Stimulated activated CD4-positive, alpha-beta T cell treated with anti-CD3 and anti-CD28 coated beads, Interleukin-2, amount 100 ng/mL, for 24 hours (primary cell): ENCODE results near the gene CHMP2A.
"Not testable (repeated sequence)": the region's sequence is repeated elsewhere in the genome, so short reads cannot be mapped to it uniquely, and the experiment has no call there.

Experiments
- DNase-seq, 2 donors: peaks; one replicate each; pipeline ENCODE4 v3.0.0-alpha.2; 2020

The CHMP2A gene

DNA sequence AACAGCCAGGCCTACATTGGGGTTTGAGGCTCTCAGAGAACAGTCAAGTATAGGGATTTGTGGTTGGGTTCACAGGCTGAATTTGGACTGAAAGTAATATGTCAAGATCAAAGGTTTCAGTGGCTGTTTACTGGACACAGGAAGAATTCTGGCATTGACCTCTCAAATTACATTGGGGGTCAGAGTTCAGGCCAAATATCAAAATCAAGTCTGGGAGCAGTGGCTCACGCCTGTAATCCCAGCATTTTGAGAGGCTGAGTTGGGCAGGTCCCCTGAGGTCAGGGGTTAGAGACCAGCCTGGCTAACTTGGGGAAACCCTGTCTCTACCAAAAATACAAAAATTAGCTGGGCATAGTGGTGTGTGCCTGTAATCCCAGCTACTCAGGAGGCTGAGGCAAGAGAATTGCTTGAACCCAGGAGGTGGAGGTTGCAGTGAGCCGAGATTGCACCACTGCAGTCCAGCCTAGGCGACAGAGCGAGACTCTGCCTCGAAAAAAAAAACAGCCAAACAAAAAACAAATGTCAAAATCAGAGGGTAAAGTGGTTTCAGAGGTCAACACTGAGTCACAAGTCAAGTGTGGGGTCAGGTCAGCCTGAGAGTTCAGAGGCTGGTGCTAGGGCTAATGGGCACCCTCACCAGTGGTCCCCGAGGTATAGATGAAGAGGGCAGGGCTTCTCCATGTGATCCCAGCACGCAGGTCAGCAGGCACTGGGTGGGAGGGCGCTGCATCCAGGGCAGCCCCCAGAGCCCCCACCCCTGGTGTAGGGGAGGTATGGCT, 44.6 kb downstream of the CHMP2A start:
- no peak for DNase-seq

DNA sequence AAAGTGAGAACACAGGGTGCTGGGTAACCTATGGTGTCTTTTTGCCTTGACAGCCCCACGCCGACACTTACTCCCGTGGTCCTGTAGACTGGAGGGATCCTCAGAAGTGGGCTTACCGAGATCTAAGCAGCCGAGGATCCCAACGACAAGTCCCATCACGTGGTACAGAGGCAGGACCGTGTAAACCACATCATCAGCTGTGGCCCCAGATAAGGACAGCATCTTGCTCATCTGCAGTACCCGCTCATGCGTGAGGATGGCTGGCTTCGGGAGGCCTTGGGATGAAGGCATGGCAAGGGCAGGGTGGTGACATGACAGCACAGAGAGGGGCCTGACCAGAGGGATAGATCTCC, 45.2 kb downstream of the CHMP2A start:
- DNase-seq = no peak

DNA sequence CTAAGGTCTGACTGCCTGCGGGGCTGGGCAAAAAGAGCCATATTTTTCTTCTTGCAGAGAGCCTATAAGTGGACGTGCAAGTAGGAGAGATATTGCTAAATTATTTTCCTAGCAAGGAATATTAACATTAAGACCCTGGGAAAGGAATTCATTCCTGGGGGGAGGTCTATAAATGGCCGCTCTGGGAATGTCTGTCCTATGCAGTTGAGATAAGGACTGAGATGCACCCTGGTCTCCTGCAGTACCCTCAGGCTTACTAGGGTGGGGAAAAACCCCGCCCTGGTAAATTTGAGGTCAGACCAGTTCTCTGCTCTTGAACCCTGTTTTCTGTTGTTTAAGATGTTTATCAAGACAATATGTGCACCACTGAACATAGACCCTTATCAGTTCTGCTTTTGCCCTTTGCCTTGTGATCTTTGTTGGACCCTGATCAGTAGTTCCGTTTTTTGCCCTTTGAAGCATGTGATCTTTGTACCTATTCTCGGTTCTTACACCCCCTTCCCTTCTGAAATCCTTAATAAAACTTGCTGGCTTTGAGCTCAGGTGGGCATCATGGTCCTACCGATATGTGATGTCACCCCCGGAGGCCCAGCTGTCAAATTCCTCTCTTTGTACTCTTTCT, 47.2 kb downstream of the CHMP2A start:
- not testable (repeated sequence) for DNase-seq
